Umbilical cord (tissue), 2 donors: ENCODE measurements around the gene POM121C. TPM values are rescaled to one million over a fixed set of nuclear protein-coding genes. Genes with fewer than 3 reads are reported as not detected.
"Not testable (repeated sequence)": the region's sequence is repeated elsewhere in the genome, so short reads cannot be mapped to it uniquely, and the experiment has no call there.

Experiments
- DNase-seq: peaks from one replicate; pipeline ENCODE4 v3.0.0-alpha.2; 2015; ENCODE audit warnings: low spot score
- total RNA-seq: library from RNA; depleted of rRNA; stranded (reverse); fragments of >200 nt; gene quantifications from one replicate; pipeline ENCODE4 v1.2.3, GENCODE V29; 2014; ENCODE audit warnings: low replicate concordance; ENCODE audit not compliant: insufficient read depth

POM121C gene
- total RNA-seq, 1 donor from 2014 or later, result 21.9 TPM

DNA sequence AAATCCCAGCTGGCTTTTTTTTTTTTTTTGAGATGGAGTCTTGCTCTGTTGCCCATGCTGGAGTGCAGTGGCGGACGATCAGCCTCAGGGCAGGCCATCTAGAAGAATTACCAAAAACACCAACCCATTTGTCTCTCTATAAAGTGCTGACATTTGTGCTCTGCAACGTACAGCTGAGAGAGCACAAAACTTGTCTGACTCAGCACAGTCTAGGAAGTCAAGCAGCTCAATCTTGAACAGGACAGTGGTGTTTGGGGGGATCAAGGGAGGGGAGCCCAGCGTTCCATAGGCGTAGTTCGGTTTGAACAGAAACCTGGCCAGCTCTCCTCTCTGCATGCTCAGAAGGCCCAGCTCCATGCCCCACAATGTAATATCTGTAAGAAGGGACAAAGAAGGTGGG lies 92.9 kb downstream of the POM121C start:
- not testable (repeated sequence) for DNase-seq

DNA sequence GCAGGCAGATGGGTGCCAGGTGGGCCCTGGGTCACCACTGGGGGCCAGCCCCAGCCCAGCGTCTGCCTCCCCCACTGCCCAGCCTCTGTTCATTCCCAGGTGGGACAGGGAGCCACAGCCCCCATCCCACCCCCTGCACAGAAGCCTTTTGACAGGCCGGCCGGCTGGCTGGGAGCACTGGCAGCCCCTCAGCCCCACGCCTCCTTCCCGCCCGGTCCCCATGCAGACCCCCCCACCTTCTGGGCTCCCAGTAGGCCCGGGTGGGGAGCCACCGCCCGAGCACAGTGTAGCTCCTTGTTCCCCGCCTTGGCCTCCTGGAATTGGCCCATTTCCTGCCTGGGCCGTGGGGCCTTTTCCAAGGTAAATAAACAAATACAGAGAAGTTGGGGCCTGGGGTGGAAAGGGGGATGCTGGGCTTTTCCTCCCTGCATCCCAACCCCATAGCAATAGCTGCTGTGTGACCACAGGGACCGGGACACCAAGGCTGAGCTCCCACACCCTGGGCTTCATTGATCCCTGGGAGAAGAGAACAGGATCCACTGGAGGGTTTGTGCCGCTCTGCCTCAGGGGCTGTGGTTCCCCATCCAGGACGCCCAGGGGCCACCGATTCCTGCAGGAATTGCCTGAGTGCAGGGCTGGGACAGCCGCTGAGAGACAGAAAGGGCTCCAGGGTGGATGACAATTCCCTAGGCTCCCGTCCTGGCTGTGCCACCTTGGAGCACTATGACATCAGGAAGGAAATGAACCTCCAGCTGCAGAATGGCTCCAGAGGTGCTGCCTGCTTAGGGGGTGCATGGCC lies 111.4 kb downstream of the POM121C start:
- not testable (repeated sequence) for DNase-seq

DNA sequence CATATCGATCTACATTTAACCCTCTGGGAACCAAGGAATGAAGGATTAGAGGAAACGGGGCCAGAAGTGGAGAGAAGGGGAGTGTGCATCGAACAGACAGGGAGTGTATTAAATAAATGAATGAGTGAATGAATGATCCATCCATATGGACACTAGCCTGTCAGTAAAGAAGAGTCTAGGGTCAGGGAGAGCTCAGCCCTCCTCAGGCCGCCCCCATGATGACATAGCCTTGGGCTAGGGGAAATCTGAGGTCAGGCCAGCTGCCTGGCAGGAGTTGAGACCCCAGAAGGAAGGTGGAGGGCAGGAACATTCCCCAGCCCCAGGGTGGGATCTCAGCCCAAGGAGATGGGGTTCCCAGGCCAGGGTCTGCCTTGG lies 112.0 kb downstream of the POM121C start:
- DNase-seq, result not testable (repeated sequence)

GRCh38 chr7:75367313-75367712 lies 118.8 kb downstream of the POM121C start:
- DNase-seq, result not testable (repeated sequence)

Other genes starting within 250 kb of the POM121C start
- gene TRIM73, start 90.7 kb downstream of the POM121C start, total RNA-seq, result 1.9 TPM
- gene SPDYE5, start 6.0 kb upstream of the POM121C start, total RNA-seq, result 4.8 TPM